Osteocyte (in vitro differentiated cells): ENCODE data around the gene PTPN21. TPM values are rescaled to one million over a fixed set of nuclear protein-coding genes. Genes with fewer than 3 reads are reported as not detected.

Experiments
- DNase-seq: peaks from one replicate; pipeline ENCODE4 v3.0.0; 2021; ENCODE audit warnings: mixed read lengths; ENCODE audit not compliant: unreplicated experiment; ENCODE audit errors: extremely low spot score
- H3K27ac Mint-ChIP-seq: one replicate; pipeline ENCODE4 v1.8.0; 2021; ENCODE audit warnings: mild to moderate bottlenecking, mixed read lengths; ENCODE audit not compliant: unreplicated experiment
- H3K27me3 Mint-ChIP-seq: one replicate; pipeline ENCODE4 v1.8.0; 2021; ENCODE audit warnings: mixed read lengths; ENCODE audit not compliant: unreplicated experiment
- H3K36me3 Mint-ChIP-seq: one replicate; pipeline ENCODE4 v1.8.0; 2021; ENCODE audit warnings: mixed read lengths; ENCODE audit not compliant: unreplicated experiment
- H3K4me1 Mint-ChIP-seq: one replicate; pipeline ENCODE4 v1.8.0; 2021; ENCODE audit warnings: mixed read lengths; ENCODE audit not compliant: unreplicated experiment
- H3K4me3 Mint-ChIP-seq: one replicate; pipeline ENCODE4 v1.8.0; 2021; ENCODE audit warnings: mild to moderate bottlenecking, moderate library complexity, mixed read lengths; ENCODE audit not compliant: unreplicated experiment
- H3K9me3 Mint-ChIP-seq: one replicate; pipeline ENCODE4 v1.8.0; 2021; ENCODE audit warnings: mixed read lengths; ENCODE audit not compliant: unreplicated experiment
- total RNA-seq: library from RNA; stranded (reverse); gene quantifications from 2 replicates; pipeline ENCODE4 v1.2.1, GENCODE V29; 2021
- TF ChIP-seq, protein P1 (sequence below): fragments of 200-600 bp; sonication (generic); IDR thresholded peaks from 2 replicates; pipeline ENCODE4 v1.5.0; 2021; ENCODE audit warnings: antibody characterized with exemption, mild to moderate bottlenecking, moderate library complexity

Gene PTPN21
- total RNA-seq, 1 donor from 2014 or later: 30.0 TPM

DNA sequence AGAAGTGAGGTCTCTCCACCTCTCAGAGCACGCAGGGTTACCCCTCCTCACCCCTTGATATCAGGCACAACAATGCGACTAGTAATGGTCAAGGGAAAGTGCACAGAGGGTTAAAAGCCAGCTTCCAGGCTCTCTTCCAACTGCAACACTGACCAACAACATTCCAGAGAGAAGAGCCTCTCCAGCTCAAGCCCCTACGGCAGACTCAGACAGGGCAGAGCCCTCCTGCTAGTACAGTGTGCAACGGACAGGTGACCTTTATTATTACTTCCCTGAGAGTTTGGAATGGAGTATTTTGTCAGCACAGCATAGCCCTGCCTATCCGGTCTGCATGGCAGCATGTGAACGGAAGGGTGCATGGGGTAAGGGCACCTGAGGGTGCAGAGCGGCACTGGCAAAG, 73.0 kb downstream of the PTPN21 start:
- H3K4me1 Mint-ChIP-seq: no peaks in the 10 kb centered on the region
- no peaks in the 10 kb centered on the region for H3K9me3 Mint-ChIP-seq
- TF ChIP-seq, protein P1, sequence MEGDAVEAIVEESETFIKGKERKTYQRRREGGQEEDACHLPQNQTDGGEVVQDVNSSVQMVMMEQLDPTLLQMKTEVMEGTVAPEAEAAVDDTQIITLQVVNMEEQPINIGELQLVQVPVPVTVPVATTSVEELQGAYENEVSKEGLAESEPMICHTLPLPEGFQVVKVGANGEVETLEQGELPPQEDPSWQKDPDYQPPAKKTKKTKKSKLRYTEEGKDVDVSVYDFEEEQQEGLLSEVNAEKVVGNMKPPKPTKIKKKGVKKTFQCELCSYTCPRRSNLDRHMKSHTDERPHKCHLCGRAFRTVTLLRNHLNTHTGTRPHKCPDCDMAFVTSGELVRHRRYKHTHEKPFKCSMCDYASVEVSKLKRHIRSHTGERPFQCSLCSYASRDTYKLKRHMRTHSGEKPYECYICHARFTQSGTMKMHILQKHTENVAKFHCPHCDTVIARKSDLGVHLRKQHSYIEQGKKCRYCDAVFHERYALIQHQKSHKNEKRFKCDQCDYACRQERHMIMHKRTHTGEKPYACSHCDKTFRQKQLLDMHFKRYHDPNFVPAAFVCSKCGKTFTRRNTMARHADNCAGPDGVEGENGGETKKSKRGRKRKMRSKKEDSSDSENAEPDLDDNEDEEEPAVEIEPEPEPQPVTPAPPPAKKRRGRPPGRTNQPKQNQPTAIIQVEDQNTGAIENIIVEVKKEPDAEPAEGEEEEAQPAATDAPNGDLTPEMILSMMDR: no peak
- no peak overlapping the region for H3K27ac Mint-ChIP-seq
- H3K36me3 Mint-ChIP-seq: peaks cover 28% of the 10 kb centered on the region
- H3K27me3 Mint-ChIP-seq: no peaks in the 10 kb centered on the region
- no peak for DNase-seq
- no peak overlapping the region for H3K4me3 Mint-ChIP-seq

DNA sequence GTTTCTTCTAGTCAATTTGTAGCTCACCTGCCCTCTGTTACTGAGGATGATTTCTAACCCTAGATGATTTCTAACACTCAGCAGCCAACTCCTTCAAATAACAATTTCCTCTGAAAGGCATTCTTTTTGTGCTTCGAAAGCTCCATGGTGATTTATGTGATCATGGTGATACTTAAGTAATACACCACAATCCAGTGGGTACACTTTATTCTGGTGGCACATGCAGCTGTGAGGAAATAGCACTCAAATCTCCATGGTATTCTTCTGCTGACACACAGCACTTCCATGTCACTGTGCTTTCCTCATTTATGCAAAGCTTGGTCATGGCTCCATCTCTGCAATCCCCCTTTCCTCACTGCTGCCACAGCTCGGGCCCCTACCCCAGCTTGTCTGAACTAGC, 73.7 kb downstream of the PTPN21 start:
- no peaks in the 10 kb centered on the region for H3K9me3 Mint-ChIP-seq
- no peaks in the 10 kb centered on the region for H3K4me1 Mint-ChIP-seq
- H3K4me3 Mint-ChIP-seq: no peak overlapping the region

DNA sequence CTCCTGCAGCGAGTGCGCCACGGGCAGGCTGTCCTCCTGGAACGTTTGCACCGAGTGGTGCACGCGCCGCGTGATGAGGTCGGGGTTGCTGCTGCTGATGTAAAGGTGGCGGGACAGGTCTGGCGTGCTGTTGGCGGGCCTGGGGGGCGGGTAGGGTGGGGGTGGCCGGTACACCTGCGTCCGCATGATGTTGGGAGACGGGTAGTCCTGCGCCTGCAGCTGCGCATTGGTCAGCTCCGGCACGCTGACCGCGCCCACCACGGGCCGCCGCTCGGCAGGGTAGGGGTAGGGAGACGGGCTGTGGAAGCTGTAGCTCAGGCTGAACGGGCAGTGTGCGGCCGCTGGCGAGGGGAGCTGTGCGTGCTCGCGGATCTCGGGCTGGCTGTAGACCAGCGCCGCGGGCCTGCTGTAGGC, 75.2 kb downstream of the PTPN21 start:
- DNase-seq: no peak
- Mint-ChIP-seq H3K27me3 (no peaks in the 10 kb centered on the region), H3K9me3 (no peaks in the 10 kb centered on the region), H3K4me1 (no peaks in the 10 kb centered on the region), H3K27ac (no peak overlapping the region), H3K36me3 (peaks cover 40% of the 10 kb centered on the region), H3K4me3 (no peak overlapping the region)
- TF ChIP-seq, protein P1: no peak

More for the DNA sequence above, 73.7 kb downstream of the PTPN21 start:
- Mint-ChIP-seq H3K27me3 (no peaks in the 10 kb centered on the region), H3K27ac (no peak overlapping the region), H3K36me3 (peaks cover 35% of the 10 kb centered on the region)
- DNase-seq: no peak
- TF ChIP-seq, protein P1: no peak

DNA sequence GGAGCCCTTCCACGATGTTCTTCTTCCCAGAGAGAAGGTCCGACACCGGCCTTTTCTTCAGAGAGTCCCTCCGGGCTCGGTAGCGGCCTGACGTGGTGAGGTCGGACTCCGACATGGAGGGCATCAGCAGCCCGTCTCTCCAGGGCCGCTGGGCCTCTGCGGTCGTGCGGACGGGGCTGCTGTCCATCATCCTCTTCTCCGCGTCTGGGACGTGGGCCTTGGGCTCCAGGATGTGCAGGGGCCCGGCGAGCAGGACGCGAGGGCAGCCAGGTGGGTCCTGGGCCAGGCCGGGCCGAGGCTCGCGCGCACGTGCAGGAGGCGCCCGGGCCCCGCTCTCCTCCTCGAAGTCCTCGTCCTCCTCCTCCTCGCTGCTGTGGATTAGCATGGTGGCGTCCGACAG, 75.9 kb downstream of the PTPN21 start:
- Mint-ChIP-seq H3K9me3 (no peaks in the 10 kb centered on the region), H3K4me1 (no peaks in the 10 kb centered on the region), H3K27ac (no peak overlapping the region), H3K4me3 (no peak overlapping the region), H3K36me3 (peaks cover 40% of the 10 kb centered on the region), H3K27me3 (no peaks in the 10 kb centered on the region)
- TF ChIP-seq, protein P1: no peak
- no peak for DNase-seq

DNA sequence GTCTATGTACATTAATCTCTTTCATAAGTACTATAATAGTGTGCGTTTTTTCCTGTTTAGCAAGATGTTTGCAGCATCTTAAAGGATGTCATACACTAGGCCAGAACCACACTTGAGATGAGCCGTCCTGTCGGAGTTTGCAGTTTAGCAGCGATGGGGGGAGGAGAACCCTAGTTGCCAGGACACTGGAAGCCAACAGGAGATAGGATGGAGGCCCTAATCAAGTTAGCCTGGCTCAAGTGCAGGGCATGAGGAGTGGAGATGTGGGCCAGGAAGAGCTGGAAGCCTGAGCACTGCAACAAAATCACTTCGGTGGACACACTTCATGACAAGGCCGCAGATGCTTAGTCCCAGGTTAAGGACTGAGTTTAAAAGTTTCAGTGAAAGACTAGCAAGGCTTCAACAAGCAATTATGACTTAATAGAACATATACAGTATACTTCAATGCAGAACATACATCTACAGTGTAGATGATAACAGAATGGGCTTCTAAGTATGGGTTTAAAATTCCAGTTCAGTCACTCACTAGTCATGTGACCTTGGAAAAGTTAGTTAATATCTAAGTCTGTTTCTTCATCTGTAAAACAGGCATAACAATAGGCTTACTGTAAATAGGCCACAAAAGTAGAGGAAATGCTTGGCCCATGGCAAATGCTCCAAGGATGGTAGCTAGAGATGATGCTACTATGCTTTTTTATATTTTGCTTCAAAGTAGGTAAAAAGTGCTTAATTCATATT, 77.1 kb downstream of the PTPN21 start:
- no peaks in the 10 kb centered on the region for H3K9me3 Mint-ChIP-seq
- no peak overlapping the region for H3K27ac Mint-ChIP-seq
- H3K36me3 Mint-ChIP-seq: peaks cover 48% of the 10 kb centered on the region
- no peak overlapping the region for H3K4me3 Mint-ChIP-seq
- DNase-seq: no peak
- no peaks in the 10 kb centered on the region for H3K27me3 Mint-ChIP-seq
- no peaks in the 10 kb centered on the region for H3K4me1 Mint-ChIP-seq
- TF ChIP-seq, protein P1: no peak
